Peyer's patch (tissue), 4 donors: ENCODE measurements around the gene FBRSL1.

ENCODE experiments used
- CTCF ChIP-seq, 6 experiments: fragments of 450-650 bp in 4 of 6; fragments of 200-600 bp in 2 of 6; sonication (generic) in 1 of 6; IDR thresholded peaks; one replicate each; pipeline ENCODE4 v1.5.1; 2017 to 2019; ENCODE audit warnings: antibody characterized with exemption in 6 of 6, mild to moderate bottlenecking in 3 of 6, moderate library complexity in 1 of 6
- POLR2A ChIP-seq, 2 donors: fragments of 450-650 bp; IDR thresholded peaks; one replicate each; pipeline ENCODE4 v1.5.1; 2017; ENCODE audit warnings: antibody characterized with exemption in 2 of 2, mild to moderate bottlenecking in 2 of 2, moderate library complexity in 2 of 2

GRCh38 chr12:132454193-132454932, 35.6 kb upstream of the FBRSL1 start:
- TF ChIP-seq CTCF (IDR thresholded peaks at IDR 0.05) (no peak), POLR2A (IDR thresholded peaks at IDR 0.05) (no peak)
